Measurements from ENCODE around the gene SMIM36. TPM values are rescaled to one million over a fixed set of nuclear protein-coding genes. Genes with fewer than 3 reads are reported as not detected.

Gene SMIM36
- total RNA-seq, 1 donor from 2014 or later: not detected

GRCh38 chr17:55402374-55402773 lies 108.9 kb downstream of the SMIM36 start:
- peaks cover 7% of the 10 kb centered on the region for H3K36me3 Mint-ChIP-seq (ENCODE audit: low read depth)
- no peak for TF ChIP-seq CTCF (IDR thresholded peaks at IDR 0.05)
- H3K27me3 Mint-ChIP-seq (ENCODE audit: low read depth): no peaks in the 10 kb centered on the region

More at GRCh38 chr17:55402374-55402773, 108.9 kb downstream of the SMIM36 start:
- Mint-ChIP-seq H3K9me3 (ENCODE audit: low read depth) (peaks cover 2% of the 10 kb centered on the region), H3K4me1 (ENCODE audit: low read depth) (no peaks in the 10 kb centered on the region), H3K27ac (ENCODE audit: unreplicated experiment) (no peak overlapping the region), H3K4me3 (ENCODE audit: unreplicated experiment) (no peak overlapping the region)
- DNase-seq (ENCODE audit: low spot score): no peak

Other genes starting within 250 kb of the SMIM36 start
- 0.18 to 0.47 TPM (median 0.27 TPM) in 3 replicates for gene HLF, start 246.5 kb downstream of the SMIM36 start, total RNA-seq
- gene MMD, start 89.6 kb downstream of the SMIM36 start, total RNA-seq: 7.6 to 9.4 TPM (median 8.2 TPM) in 3 replicates
- gene TMEM100, start 211.4 kb upstream of the SMIM36 start, total RNA-seq: 4.7 to 7.5 TPM (median 5.3 TPM) in 3 replicates
- gene PCTP, start 239.6 kb upstream of the SMIM36 start, total RNA-seq: 6.6 to 8.8 TPM (median 8.2 TPM) in 3 replicates